Panc1 (cell line): ENCODE results near the gene CMYA5. TPM values are rescaled to one million over a fixed set of nuclear protein-coding genes. Genes with fewer than 3 reads are reported as not detected.

Source experiments
- ATAC-seq: fragments of 200-7000 bp; cut with Tn5 transposase; 2 replicates; pipeline ENCODE4 v1.9.1; 2020; ENCODE audit warnings: mild to moderate bottlenecking, moderate library complexity
- BruUV-seq: library from RNA; stranded (reverse); fragments of 400-500 nt; replicated peaks from 2 replicates; lab custom pipeline; 2021; lab: Mats Ljungman, UMichigan
- CTCF ChIA-PET: fragments of 300-600 bp; sonication (Branson Sonifier 250); formaldehyde crosslinking; loops from one replicate; lab custom pipeline; 2022; ENCODE audit warnings: antibody characterized with exemption; lab: Charles Lee
- POLR2A ChIA-PET: fragments of 300-600 bp; sonication (Branson Sonifier 250); formaldehyde crosslinking; loops from one replicate; lab custom pipeline; 2022; ENCODE audit warnings: antibody characterized with exemption; lab: Charles Lee
- DNase-seq: peaks from one replicate; pipeline ENCODE4 v3.0.0-alpha.2; 2010; ENCODE audit warnings: low read depth, low spot score
- H3K27ac ChIP-seq: 2 replicates; pipeline ENCODE4 v1.5.1; 2011; ENCODE audit warnings: mild to moderate bottlenecking, low read length, inconsistent platforms
- H3K27me3 ChIP-seq: fragments of 200-500 bp; sonication (Bioruptor generic); 2 replicates; pipeline ENCODE4 v1.6.0; 2014; ENCODE audit warnings: low read length, inconsistent platforms; ENCODE audit not compliant: control insufficient read depth, insufficient read depth
- H3K36me3 ChIP-seq: fragments of 200-500 bp; sonication (Bioruptor generic); 2 replicates; pipeline ENCODE4 v1.5.1; 2014; ENCODE audit warnings: inconsistent platforms, mild to moderate bottlenecking, low read length, moderate library complexity; ENCODE audit not compliant: control insufficient read depth, insufficient read depth
- H3K4me1 ChIP-seq: 2 replicates; pipeline ENCODE4 v1.5.1; 2011; ENCODE audit warnings: inconsistent platforms, mild to moderate bottlenecking, low read length, moderate library complexity; ENCODE audit not compliant: control insufficient read depth, insufficient read depth
- H3K4me3 ChIP-seq, 2 experiments: 2 replicates each; pipeline ENCODE4 v1.5.1; 2011 to 2012; ENCODE audit warnings: low read depth in 2 of 2, low read length in 2 of 2, mild to moderate bottlenecking in 2 of 2, inconsistent platforms in 1 of 2, moderate library complexity in 1 of 2
- H3K9me3 ChIP-seq: fragments of 200-500 bp; sonication (Bioruptor generic); 2 replicates; pipeline ENCODE4 v1.5.1; 2014; ENCODE audit warnings: low read depth, mild to moderate bottlenecking, inconsistent platforms, low read length, moderate library complexity; ENCODE audit not compliant: control insufficient read depth, insufficient read depth
- POLR2AphosphoS5 ChIP-seq: IDR thresholded peaks from 2 replicates; pipeline ENCODE4 v1.6.1; 2012; ENCODE audit warnings: mild to moderate bottlenecking, low read depth, low read length, moderate library complexity
- SIN3A ChIP-seq: IDR thresholded peaks from 2 replicates; pipeline ENCODE4 v1.6.1; 2012; ENCODE audit warnings: low read depth, mild to moderate bottlenecking, low read length, moderate library complexity, borderline replicate concordance; ENCODE audit not compliant: insufficient read depth
- TCF7L2 ChIP-seq: IDR thresholded peaks from 2 replicates; pipeline ENCODE4 v1.6.1; 2011; ENCODE audit warnings: mild to moderate bottlenecking, low read depth, low read length, inconsistent platforms
- in situ Hi-C: cut with HindIII; loops from 2 replicates; pipeline ENCODE4 v1.10.0; 2016; ENCODE audit warnings: low sequenced_read_pairs, low pct_unique_long_range_greater_than_20kb
- intact Hi-C: fragments of 100-400 bp; cut with micrococcal nuclease; formaldehyde crosslinking; loops from one replicate; pipeline ENCODE4 v1.10.0; 2022; ENCODE audit not compliant: unreplicated experiment
- total RNA-seq: library from RNA; stranded (reverse); gene quantifications from one replicate; pipeline ENCODE4 v1.2.1, GENCODE V29; 2021; ENCODE audit not compliant: unreplicated experiment
- TF ChIP-seq, protein P1 (sequence below): fragments of 450-650 bp; IDR thresholded peaks from 2 replicates; pipeline ENCODE4 v1.5.1; 2017; ENCODE audit warnings: mild to moderate bottlenecking
- TF ChIP-seq, protein P2 (sequence below), 2 experiments: IDR thresholded peaks; 2 replicates each; pipeline ENCODE4 v1.6.1; 2011 to 2012; ENCODE audit warnings: low read depth in 2 of 2, control low read depth in 1 of 2, low read length in 1 of 2, mild to moderate bottlenecking in 1 of 2, moderate library complexity in 1 of 2; ENCODE audit not compliant: insufficient read depth in 1 of 2

Gene CMYA5
- total RNA-seq, 1 experiment from 2014 or later = 0.31 TPM

DNA sequence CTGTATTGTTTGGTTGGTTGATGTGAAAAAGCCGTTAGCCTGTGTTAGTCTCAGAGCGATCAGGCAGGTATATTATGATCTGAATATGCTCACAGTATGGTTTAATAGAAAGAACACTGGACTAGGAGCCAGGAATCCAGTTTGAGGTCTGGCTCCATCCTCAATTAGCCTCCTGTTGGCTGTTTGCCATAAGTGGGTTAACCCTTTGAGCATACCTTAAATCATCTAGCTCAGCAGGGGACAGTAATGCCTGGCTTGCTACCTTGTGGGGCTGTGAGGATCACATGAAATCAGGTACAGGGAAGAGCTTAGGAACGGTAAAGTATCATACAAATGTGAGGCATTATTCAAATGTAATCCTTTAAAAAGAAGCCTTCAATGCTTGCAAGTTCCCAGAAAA lies 104.7 kb downstream of the CMYA5 start:
- in situ Hi-C loops = no loop called here

DNA sequence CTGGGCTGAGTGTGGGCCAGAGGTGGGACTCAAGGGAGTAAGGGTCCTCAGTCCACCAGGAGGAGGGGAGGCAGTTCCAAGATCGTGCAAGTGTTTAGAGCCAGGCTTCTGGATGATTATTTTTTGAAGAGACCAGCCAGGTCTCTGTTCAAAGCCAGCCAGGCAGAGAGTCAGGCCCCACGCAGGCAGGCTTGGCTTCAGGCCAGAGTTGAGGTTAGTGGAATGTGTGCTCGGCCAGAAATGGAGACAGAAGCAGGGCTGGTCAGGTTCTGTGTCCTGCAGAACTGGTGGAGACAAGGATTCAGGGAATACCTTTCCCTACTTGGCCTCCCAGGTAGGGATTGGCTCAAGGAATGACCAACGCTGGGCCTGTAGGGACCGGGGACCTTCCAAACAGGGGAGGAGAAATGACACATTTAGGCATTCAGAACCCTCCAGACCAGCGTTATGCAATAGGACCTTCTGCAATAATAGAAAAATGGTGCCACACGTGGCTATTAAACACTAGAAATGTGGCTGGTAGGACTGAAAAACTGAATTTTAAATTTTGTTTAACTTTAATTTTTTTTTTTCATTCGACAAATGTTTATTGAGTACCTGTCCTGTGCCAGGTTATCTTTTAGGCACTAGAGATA lies 106.2 kb downstream of the CMYA5 start:
- Histone ChIP-seq H3K4me3 (no peak overlapping the region), H3K27ac (no peak overlapping the region), H3K9me3 (no peaks in the 10 kb centered on the region), H3K27me3 (no peaks in the 10 kb centered on the region), H3K4me1 (no peaks in the 10 kb centered on the region), H3K36me3 (no peaks in the 10 kb centered on the region)
- CTCF ChIA-PET = no interaction called here
- no TSS peak for BruUV-seq
- TF ChIP-seq POLR2AphosphoS5 = no peak
- TF ChIP-seq SIN3A = no peak
- TF ChIP-seq, protein P1, sequence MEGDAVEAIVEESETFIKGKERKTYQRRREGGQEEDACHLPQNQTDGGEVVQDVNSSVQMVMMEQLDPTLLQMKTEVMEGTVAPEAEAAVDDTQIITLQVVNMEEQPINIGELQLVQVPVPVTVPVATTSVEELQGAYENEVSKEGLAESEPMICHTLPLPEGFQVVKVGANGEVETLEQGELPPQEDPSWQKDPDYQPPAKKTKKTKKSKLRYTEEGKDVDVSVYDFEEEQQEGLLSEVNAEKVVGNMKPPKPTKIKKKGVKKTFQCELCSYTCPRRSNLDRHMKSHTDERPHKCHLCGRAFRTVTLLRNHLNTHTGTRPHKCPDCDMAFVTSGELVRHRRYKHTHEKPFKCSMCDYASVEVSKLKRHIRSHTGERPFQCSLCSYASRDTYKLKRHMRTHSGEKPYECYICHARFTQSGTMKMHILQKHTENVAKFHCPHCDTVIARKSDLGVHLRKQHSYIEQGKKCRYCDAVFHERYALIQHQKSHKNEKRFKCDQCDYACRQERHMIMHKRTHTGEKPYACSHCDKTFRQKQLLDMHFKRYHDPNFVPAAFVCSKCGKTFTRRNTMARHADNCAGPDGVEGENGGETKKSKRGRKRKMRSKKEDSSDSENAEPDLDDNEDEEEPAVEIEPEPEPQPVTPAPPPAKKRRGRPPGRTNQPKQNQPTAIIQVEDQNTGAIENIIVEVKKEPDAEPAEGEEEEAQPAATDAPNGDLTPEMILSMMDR = no peak
- TF ChIP-seq, protein P2, sequence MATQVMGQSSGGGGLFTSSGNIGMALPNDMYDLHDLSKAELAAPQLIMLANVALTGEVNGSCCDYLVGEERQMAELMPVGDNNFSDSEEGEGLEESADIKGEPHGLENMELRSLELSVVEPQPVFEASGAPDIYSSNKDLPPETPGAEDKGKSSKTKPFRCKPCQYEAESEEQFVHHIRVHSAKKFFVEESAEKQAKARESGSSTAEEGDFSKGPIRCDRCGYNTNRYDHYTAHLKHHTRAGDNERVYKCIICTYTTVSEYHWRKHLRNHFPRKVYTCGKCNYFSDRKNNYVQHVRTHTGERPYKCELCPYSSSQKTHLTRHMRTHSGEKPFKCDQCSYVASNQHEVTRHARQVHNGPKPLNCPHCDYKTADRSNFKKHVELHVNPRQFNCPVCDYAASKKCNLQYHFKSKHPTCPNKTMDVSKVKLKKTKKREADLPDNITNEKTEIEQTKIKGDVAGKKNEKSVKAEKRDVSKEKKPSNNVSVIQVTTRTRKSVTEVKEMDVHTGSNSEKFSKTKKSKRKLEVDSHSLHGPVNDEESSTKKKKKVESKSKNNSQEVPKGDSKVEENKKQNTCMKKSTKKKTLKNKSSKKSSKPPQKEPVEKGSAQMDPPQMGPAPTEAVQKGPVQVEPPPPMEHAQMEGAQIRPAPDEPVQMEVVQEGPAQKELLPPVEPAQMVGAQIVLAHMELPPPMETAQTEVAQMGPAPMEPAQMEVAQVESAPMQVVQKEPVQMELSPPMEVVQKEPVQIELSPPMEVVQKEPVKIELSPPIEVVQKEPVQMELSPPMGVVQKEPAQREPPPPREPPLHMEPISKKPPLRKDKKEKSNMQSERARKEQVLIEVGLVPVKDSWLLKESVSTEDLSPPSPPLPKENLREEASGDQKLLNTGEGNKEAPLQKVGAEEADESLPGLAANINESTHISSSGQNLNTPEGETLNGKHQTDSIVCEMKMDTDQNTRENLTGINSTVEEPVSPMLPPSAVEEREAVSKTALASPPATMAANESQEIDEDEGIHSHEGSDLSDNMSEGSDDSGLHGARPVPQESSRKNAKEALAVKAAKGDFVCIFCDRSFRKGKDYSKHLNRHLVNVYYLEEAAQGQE (IDR thresholded peaks at IDR 0.05; ENCODE audit: insufficient read depth in 1 of 2, low read depth in 2 of 2, low read length in 1 of 2) = no peak
- TF ChIP-seq TCF7L2 = no peak
- DNase-seq (no peak), ATAC-seq (no peak)
- in situ Hi-C loops (no loop called here), intact Hi-C loops (no loop called here)
- POLR2A ChIA-PET = no interaction called here

More for the DNA sequence above, 104.7 kb downstream of the CMYA5 start:
- Histone ChIP-seq H3K9me3 (no peaks in the 10 kb centered on the region), H3K4me1 (no peaks in the 10 kb centered on the region), H3K27ac (no peak overlapping the region), H3K4me3 (no peak overlapping the region), H3K27me3 (no peaks in the 10 kb centered on the region), H3K36me3 (no peaks in the 10 kb centered on the region)
- TF ChIP-seq SIN3A (no peak), POLR2AphosphoS5 (no peak), TCF7L2 (no peak)
- TF ChIP-seq, protein P2 (IDR thresholded peaks at IDR 0.05; ENCODE audit: insufficient read depth in 1 of 2, low read depth in 2 of 2, low read length in 1 of 2) = no peak
- TF ChIP-seq, protein P1 = no peak
- intact Hi-C loops = no loop called here
- ATAC-seq = no peak
- ChIA-PET POLR2A (no interaction called here), CTCF (no interaction called here)
- BruUV-seq = no TSS peak
- DNase-seq = no peak
